IMR-90 (cell line): Measurements from ENCODE around the gene GIMAP1. TPM values are rescaled to one million over a fixed set of nuclear protein-coding genes. Genes with fewer than 3 reads are reported as not detected.

Experiments used
- ATAC-seq: fragments of 200-7000 bp; cut with Tn5 transposase; 2 replicates; pipeline ENCODE4 v1.9.1; 2020; ENCODE audit warnings: low read depth, mild to moderate bottlenecking, moderate library complexity
- BruUV-seq: library from RNA; stranded (reverse); fragments of 400-500 nt; replicated peaks from 2 replicates; lab custom pipeline; 2021; lab: Mats Ljungman, UMichigan
- CTCF ChIA-PET: fragments of 300-600 bp; formaldehyde crosslinking; extraction: SDS; loops from one replicate; lab custom pipeline; 2021; ENCODE audit warnings: antibody characterized with exemption; lab: Yijun Ruan, JAX
- POLR2A ChIA-PET: fragments of 300-600 bp; sonication (Branson Sonifier 250); formaldehyde crosslinking; loops from one replicate; lab custom pipeline; 2022; ENCODE audit warnings: antibody characterized with exemption; ENCODE audit not compliant: unreplicated experiment; lab: Charles Lee
- DNase-seq: peaks from one replicate; pipeline ENCODE4 v3.0.0; 2013
- H2AFZ ChIP-seq: replicated peaks from 2 replicates; pipeline ENCODE3; 2013; ENCODE audit warnings: low read length, mild to moderate bottlenecking; ENCODE audit not compliant: poor library complexity
- H2AK5ac ChIP-seq: 2 replicates; pipeline ENCODE4 v1.6.1; 2013; ENCODE audit warnings: low read depth, low read length, inconsistent platforms
- H2AK9ac ChIP-seq: replicated peaks from 2 replicates; pipeline ENCODE3; 2013; ENCODE audit warnings: mild to moderate bottlenecking, low read depth, low read length, moderate library complexity; ENCODE audit not compliant: poor library complexity
- H2BK120ac ChIP-seq: 2 replicates; pipeline ENCODE4 v1.6.1; 2013; ENCODE audit warnings: low read depth, low read length, inconsistent platforms
- H2BK15ac ChIP-seq: 3 replicates; pipeline ENCODE4 v1.6.1; 2013; ENCODE audit warnings: low read depth, low read length, inconsistent platforms
- H2BK20ac ChIP-seq: 2 replicates; pipeline ENCODE4 v1.6.1; 2013; ENCODE audit warnings: low read depth, mild to moderate bottlenecking, inconsistent platforms, low read length, moderate library complexity
- H2BK5ac ChIP-seq: 2 replicates; pipeline ENCODE4 v1.6.1; 2013; ENCODE audit warnings: mild to moderate bottlenecking, low read depth, low read length, inconsistent platforms; ENCODE audit not compliant: poor library complexity, severe bottlenecking
- H3K14ac ChIP-seq: replicated peaks from 2 replicates; pipeline ENCODE4 v1.6.1; 2013; ENCODE audit warnings: low read depth, low read length, inconsistent platforms
- H3K18ac ChIP-seq: 2 replicates; pipeline ENCODE4 v1.6.1; 2013; ENCODE audit warnings: low read depth, low read length, control low read depth
- H3K23ac ChIP-seq: 2 replicates; pipeline ENCODE4 v1.6.1; 2013; ENCODE audit warnings: low read depth, low read length, inconsistent platforms
- H3K27ac ChIP-seq: 2 replicates; pipeline ENCODE4 v1.5.1; 2013; ENCODE audit warnings: mild to moderate bottlenecking, control low read depth, low read length; ENCODE audit not compliant: insufficient read depth
- H3K27me3 ChIP-seq: 2 replicates; pipeline ENCODE4 v1.6.1; 2013; ENCODE audit warnings: low read length; ENCODE audit not compliant: control insufficient read depth, insufficient read depth
- H3K36me3 ChIP-seq: 2 replicates; pipeline ENCODE4 v1.6.1; 2013; ENCODE audit warnings: low read length, mixed read lengths; ENCODE audit not compliant: control insufficient read depth, insufficient read depth
- H3K4ac ChIP-seq: 2 replicates; pipeline ENCODE4 v1.6.1; 2013; ENCODE audit warnings: low read depth, low read length, inconsistent platforms
- H3K4me1 ChIP-seq: 2 replicates; pipeline ENCODE4 v1.6.1; 2013; ENCODE audit warnings: low read length, mixed read lengths; ENCODE audit not compliant: control insufficient read depth, insufficient read depth
- H3K4me2 ChIP-seq: 2 replicates; pipeline ENCODE4 v1.6.1; 2013; ENCODE audit warnings: low read depth, mild to moderate bottlenecking, control low read depth, low read length, moderate library complexity
- H3K4me3 ChIP-seq: 2 replicates; pipeline ENCODE4 v1.5.1; 2013; ENCODE audit warnings: low read depth, mild to moderate bottlenecking, control low read depth, low read length, moderate library complexity; ENCODE audit not compliant: insufficient read depth
- H3K56ac ChIP-seq: 2 replicates; pipeline ENCODE4 v1.6.1; 2013; ENCODE audit warnings: low read length, inconsistent platforms; ENCODE audit not compliant: insufficient read depth; ENCODE audit errors: extremely low read depth
- H3K79me1 ChIP-seq, 2 experiments: 2 replicates each; pipeline ENCODE4 v1.6.1; 2013; ENCODE audit warnings: low read length in 2 of 2, inconsistent platforms in 1 of 2, low read depth in 1 of 2
- H3K9ac ChIP-seq: 2 replicates; pipeline ENCODE4 v1.6.1; 2013; ENCODE audit warnings: low read depth, low read length, control low read depth
- H3K9me1 ChIP-seq: 2 replicates; pipeline ENCODE4 v1.6.1; 2013; ENCODE audit warnings: low read length, inconsistent platforms; ENCODE audit not compliant: insufficient read depth
- H3K9me3 ChIP-seq: 2 replicates; pipeline ENCODE4 v1.6.1; 2013; ENCODE audit warnings: low read length; ENCODE audit not compliant: control insufficient read depth, insufficient read depth
- H4K20me1 ChIP-seq: 2 replicates; pipeline ENCODE4 v1.6.1; 2013; ENCODE audit warnings: low read length, inconsistent platforms; ENCODE audit not compliant: insufficient read depth
- H4K5ac ChIP-seq: 2 replicates; pipeline ENCODE4 v1.6.1; 2013; ENCODE audit warnings: mild to moderate bottlenecking, low read depth, low read length, control low read depth
- H4K8ac ChIP-seq, 2 experiments: 2 replicates each; pipeline ENCODE4 v1.6.1; 2013; ENCODE audit warnings: low read depth in 2 of 2, low read length in 2 of 2, control low read depth in 1 of 2, inconsistent platforms in 1 of 2
- H4K91ac ChIP-seq: 2 replicates; pipeline ENCODE4 v1.6.1; 2013; ENCODE audit warnings: low read depth, low read length, inconsistent platforms; ENCODE audit not compliant: insufficient read depth
- CEBPB ChIP-seq: IDR thresholded peaks from 2 replicates; pipeline ENCODE4 v1.6.1; 2012; ENCODE audit warnings: low read depth, low read length, improper control_type of control experiment
- MAFK ChIP-seq: IDR thresholded peaks from 2 replicates; pipeline ENCODE4 v1.6.1; 2012; ENCODE audit warnings: low read depth, low read length, improper control_type of control experiment
- MXI1 ChIP-seq: IDR thresholded peaks from 2 replicates; pipeline ENCODE4 v1.6.1; 2012; ENCODE audit warnings: low read depth, mild to moderate bottlenecking, low read length, moderate library complexity, borderline replicate concordance
- NFE2L2 ChIP-seq: fragments of 150-350 bp; IDR thresholded peaks from 2 replicates; pipeline ENCODE4 v1.6.1; 2016; ENCODE audit warnings: low read depth, mild to moderate bottlenecking, low read length
- POLR2A ChIP-seq: IDR thresholded peaks from 2 replicates; pipeline ENCODE4 v1.6.1; 2012; ENCODE audit warnings: mild to moderate bottlenecking, low read depth, low read length
- RAD21 ChIP-seq: IDR thresholded peaks from 2 replicates; pipeline ENCODE4 v1.6.1; 2012; ENCODE audit warnings: low read length, improper control_type of control experiment
- RCOR1 ChIP-seq: IDR thresholded peaks from 2 replicates; pipeline ENCODE4 v1.6.1; 2012; ENCODE audit warnings: mild to moderate bottlenecking, low read length, improper control_type of control experiment; ENCODE audit not compliant: insufficient replicate concordance
- RFX5 ChIP-seq: IDR thresholded peaks from 2 replicates; pipeline ENCODE4 v1.8.0; 2012; ENCODE audit warnings: low read depth, mild to moderate bottlenecking, low read length, moderate library complexity
- WGBS, 2 experiments: methylation state at CpG; one replicate each; pipeline versions ENCODE4 v1.1.5 to v1.1.7; 2013; ENCODE audit warnings: missing lambda C conversion rate in 2 of 2; ENCODE audit not compliant: insufficient read length in 1 of 2; ENCODE audit errors: extremely low coverage in 2 of 2; 5-methylcytosine and 5-hydroxymethylcytosine counted together
- dilution Hi-C: fragments of 300-500 bp; cut with HindIII; formaldehyde crosslinking; loops from one replicate; pipeline ENCODE4 v1.14.3; 2018; ENCODE audit warnings: low sequenced_read_pairs; ENCODE audit not compliant: unreplicated experiment
- in situ Hi-C: fragments of 300-500 bp; cut with MboI; formaldehyde crosslinking; loops from 3 replicates; pipeline ENCODE4 v1.14.3; 2019; ENCODE audit warnings: low sequenced_read_pairs, inconsistent platforms, mixed read lengths
- intact Hi-C: fragments of 100-400 bp; cut with micrococcal nuclease; formaldehyde crosslinking; loops from 2 replicates; pipeline ENCODE4 v1.10.0; 2022
- polyA plus RNA-seq, 3 experiments: library from polyadenylated mRNA; depleted of rRNA; stranded (reverse); fragments of >200 nt; gene quantifications; 2 replicates each; pipeline ENCODE4 v1.2.3, GENCODE V29; 2012; ENCODE audit warnings: low replicate concordance in 1 of 3
- total RNA-seq: library from RNA; depleted of rRNA; stranded (reverse); fragments of >200 nt; gene quantifications from 2 replicates; pipeline ENCODE4 v1.2.3, GENCODE V29; 2012
- TF ChIP-seq, protein P1 (sequence below): fragments of 150-350 bp; IDR thresholded peaks from 2 replicates; pipeline ENCODE4 v1.6.1; 2017; ENCODE audit warnings: mild to moderate bottlenecking, antibody characterized with exemption, low read length, low read depth
- TF ChIP-seq, protein P2 (sequence below): conservative IDR thresholded peaks from 2 replicates; pipeline ENCODE4 v1.5.1; 2012; ENCODE audit warnings: mild to moderate bottlenecking, low read depth, low read length, improper control_type of control experiment
- TF ChIP-seq, protein P3 (sequence below): fragments of 150-350 bp; IDR thresholded peaks from 2 replicates; pipeline ENCODE4 v1.6.1; 2016; ENCODE audit warnings: low read depth, mild to moderate bottlenecking, low read length, moderate library complexity, borderline replicate concordance

GIMAP1 gene
- total and polyA plus RNA-seq, 2 of the 4 experiments (the other 2 are of a cell fraction), result not detected

DNA sequence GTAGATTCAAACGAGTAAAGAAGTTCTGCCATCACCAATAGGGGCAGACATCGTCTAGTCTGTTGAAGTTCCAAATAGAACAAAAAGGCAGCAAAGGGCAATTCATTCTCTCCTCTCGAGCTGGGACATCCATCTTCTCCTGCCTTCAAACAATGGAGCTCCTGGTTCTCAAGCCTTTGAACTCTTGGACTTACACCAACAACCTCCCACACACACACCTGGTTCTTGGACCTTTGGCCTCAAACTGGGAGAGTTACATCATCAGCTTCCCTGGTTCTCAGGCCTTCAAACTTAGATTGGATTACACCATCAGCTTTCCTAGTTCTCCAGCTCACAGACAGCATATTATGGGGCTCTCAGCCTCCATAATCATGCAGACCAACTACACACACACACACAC lies 11.0 kb downstream of the GIMAP1 start:
- DNase-seq (no peak), ATAC-seq (no peak)
- BruUV-seq, result no TSS peak
- no peak overlapping the region for H3K27ac ChIP-seq
- no peak overlapping the region for H4K5ac ChIP-seq
- no peak overlapping the region for H2BK5ac ChIP-seq
- no peak overlapping the region for H2AK9ac ChIP-seq
- in situ Hi-C loops, result loop anchor here (25.0 kb wide), 1 partner anchor 415 kb away; the partner anchor contains the start of genes ACTR3C and LRRC61
- no peak overlapping the region for H3K56ac ChIP-seq
- no peaks in the 10 kb centered on the region for H3K4me1 ChIP-seq
- CTCF ChIA-PET, result no interaction called here
- H3K23ac ChIP-seq, result no peak overlapping the region
- POLR2A ChIA-PET, result no interaction called here
- dilution Hi-C loops, result no loop called here
- intact Hi-C loops, result no loop called here
- no peak overlapping the region for H4K91ac ChIP-seq
- H2AK5ac ChIP-seq, result no peak overlapping the region
- no peaks in the 10 kb centered on the region for H3K27me3 ChIP-seq
- no peaks in the 10 kb centered on the region for H3K9me3 ChIP-seq
- H2BK20ac ChIP-seq, result no peak overlapping the region
- H3K9me1 ChIP-seq, result no peaks in the 10 kb centered on the region
- H3K36me3 ChIP-seq, result no peaks in the 10 kb centered on the region
- no CpG with 5 or more reads among the region's 3 CpGs for WGBS, 2 experiments
- no peak overlapping the region for H2BK15ac ChIP-seq
- H2BK120ac ChIP-seq, result no peak overlapping the region
- no peaks in the 10 kb centered on the region for H3K79me1 ChIP-seq
- H3K4me2 ChIP-seq, result no peak overlapping the region
- H3K18ac ChIP-seq, result no peak overlapping the region
- no peak overlapping the region for H2AFZ ChIP-seq
- H4K20me1 ChIP-seq, result no peaks in the 10 kb centered on the region
- TF ChIP-seq RAD21 (no peak), MXI1 (no peak), CEBPB (no peak), RCOR1 (no peak), POLR2A (no peak), NFE2L2 (no peak), RFX5 (no peak), MAFK (no peak)
- TF ChIP-seq, protein P1, sequence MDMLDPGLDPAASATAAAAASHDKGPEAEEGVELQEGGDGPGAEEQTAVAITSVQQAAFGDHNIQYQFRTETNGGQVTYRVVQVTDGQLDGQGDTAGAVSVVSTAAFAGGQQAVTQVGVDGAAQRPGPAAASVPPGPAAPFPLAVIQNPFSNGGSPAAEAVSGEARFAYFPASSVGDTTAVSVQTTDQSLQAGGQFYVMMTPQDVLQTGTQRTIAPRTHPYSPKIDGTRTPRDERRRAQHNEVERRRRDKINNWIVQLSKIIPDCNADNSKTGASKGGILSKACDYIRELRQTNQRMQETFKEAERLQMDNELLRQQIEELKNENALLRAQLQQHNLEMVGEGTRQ, result no peak
- TF ChIP-seq, protein P2, sequence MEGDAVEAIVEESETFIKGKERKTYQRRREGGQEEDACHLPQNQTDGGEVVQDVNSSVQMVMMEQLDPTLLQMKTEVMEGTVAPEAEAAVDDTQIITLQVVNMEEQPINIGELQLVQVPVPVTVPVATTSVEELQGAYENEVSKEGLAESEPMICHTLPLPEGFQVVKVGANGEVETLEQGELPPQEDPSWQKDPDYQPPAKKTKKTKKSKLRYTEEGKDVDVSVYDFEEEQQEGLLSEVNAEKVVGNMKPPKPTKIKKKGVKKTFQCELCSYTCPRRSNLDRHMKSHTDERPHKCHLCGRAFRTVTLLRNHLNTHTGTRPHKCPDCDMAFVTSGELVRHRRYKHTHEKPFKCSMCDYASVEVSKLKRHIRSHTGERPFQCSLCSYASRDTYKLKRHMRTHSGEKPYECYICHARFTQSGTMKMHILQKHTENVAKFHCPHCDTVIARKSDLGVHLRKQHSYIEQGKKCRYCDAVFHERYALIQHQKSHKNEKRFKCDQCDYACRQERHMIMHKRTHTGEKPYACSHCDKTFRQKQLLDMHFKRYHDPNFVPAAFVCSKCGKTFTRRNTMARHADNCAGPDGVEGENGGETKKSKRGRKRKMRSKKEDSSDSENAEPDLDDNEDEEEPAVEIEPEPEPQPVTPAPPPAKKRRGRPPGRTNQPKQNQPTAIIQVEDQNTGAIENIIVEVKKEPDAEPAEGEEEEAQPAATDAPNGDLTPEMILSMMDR, result no peak
- TF ChIP-seq, protein P3, sequence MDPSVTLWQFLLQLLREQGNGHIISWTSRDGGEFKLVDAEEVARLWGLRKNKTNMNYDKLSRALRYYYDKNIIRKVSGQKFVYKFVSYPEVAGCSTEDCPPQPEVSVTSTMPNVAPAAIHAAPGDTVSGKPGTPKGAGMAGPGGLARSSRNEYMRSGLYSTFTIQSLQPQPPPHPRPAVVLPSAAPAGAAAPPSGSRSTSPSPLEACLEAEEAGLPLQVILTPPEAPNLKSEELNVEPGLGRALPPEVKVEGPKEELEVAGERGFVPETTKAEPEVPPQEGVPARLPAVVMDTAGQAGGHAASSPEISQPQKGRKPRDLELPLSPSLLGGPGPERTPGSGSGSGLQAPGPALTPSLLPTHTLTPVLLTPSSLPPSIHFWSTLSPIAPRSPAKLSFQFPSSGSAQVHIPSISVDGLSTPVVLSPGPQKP, result no peak
- no peak overlapping the region for H3K9ac ChIP-seq
- H3K14ac ChIP-seq, result no peak overlapping the region
- no peak overlapping the region for H3K4ac ChIP-seq
- H3K4me3 ChIP-seq, result no peak overlapping the region
- H4K8ac ChIP-seq, result no peak overlapping the region
